Colonic mucosa (tissue), 4 donors: ENCODE data around the gene SHB. TPM values are rescaled to one million over a fixed set of nuclear protein-coding genes. Genes with fewer than 3 reads are reported as not detected.

Experiments used
- DNase-seq: peaks from one replicate; pipeline ENCODE4 v3.0.0-alpha.2; 2020
- H3K27ac ChIP-seq: fragments of 200-600 bp; one replicate; pipeline ENCODE4 v1.8.0; 2021
- H3K27me3 ChIP-seq: fragments of 200-600 bp; one replicate; pipeline ENCODE4 v1.8.0; 2021
- H3K36me3 ChIP-seq: fragments of 200-600 bp; one replicate; pipeline ENCODE4 v1.8.0; 2021
- H3K4me1 ChIP-seq: fragments of 200-600 bp; one replicate; pipeline ENCODE4 v1.8.0; 2021; ENCODE audit warnings: mild to moderate bottlenecking
- H3K4me3 ChIP-seq: fragments of 200-600 bp; one replicate; pipeline ENCODE4 v1.8.0; 2021
- H3K9ac ChIP-seq, 2 donors: one replicate each; pipeline ENCODE4 v1.7.0; 2013; ENCODE audit warnings: control low read depth in 2 of 2, low read depth in 2 of 2, low read length in 2 of 2
- H3K9me3 ChIP-seq: fragments of 200-600 bp; one replicate; pipeline ENCODE4 v1.8.0; 2021
- intact Hi-C: fragments of 100-400 bp; cut with DNase I; formaldehyde crosslinking; loops from one replicate; pipeline ENCODE4 v1.14.1; 2022
- total RNA-seq, 2 donors: library from RNA; stranded (reverse); fragmentation: NEBNext Ultra II Directional in 1 of 2; extraction: Animal tissue kit (Norgen Biotek cat#: 25700) in 1 of 2; gene quantifications; one replicate each; pipeline ENCODE4 v1.2.1, GENCODE V29; 2021
- TF ChIP-seq, protein P1 (sequence below): fragments of 200-600 bp; IDR thresholded peaks from one replicate; pipeline ENCODE4 v1.8.0; 2022; ENCODE audit warnings: antibody characterized with exemption, mild to moderate bottlenecking
- donor health status: healthy.
- donor health status: DM: no; HTN: no; CAD: no.
- donor health status: DM: no; HTN: no; CAD: no.

The SHB gene
- total RNA-seq, 2 donors from 2014 or later = 17.4 to 24.0 TPM

DNA sequence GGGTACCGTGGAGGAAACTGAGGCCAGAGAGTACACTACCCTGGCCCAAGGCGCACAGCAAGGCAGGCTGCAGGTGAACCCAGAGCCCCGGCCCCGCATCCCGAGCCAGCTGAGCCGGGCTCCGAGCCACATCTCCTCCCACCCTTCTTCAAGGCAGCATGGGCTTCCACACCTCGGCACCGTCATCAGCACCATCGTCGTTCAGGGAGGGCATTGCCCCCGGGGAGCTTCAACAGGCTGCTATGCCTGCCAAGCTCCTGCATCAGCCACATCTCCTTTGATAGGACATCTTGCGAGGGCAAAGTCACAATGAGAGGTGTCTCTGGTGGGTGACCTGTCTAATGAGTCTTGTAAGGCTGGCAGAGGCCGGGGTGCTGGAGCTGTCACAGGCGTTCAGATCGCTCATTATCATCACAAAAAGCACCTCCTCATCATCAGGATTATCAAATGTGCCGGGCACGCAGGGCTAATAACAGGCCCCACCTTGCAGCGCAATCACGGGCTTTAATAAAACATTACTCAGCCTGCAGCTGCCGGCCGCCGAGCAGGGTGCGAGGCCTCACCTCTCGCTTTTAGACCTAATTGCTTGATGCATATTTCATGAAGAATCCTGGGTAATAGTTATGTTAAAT is 145.1 kb downstream of the SHB start:
- H3K9me3 ChIP-seq = no peaks in the 10 kb centered on the region
- H3K36me3 ChIP-seq = no peaks in the 10 kb centered on the region
- no peak overlapping the region for H3K4me3 ChIP-seq
- intact Hi-C loops = no loop called here
- no peak overlapping the region for H3K27ac ChIP-seq
- no peaks in the 10 kb centered on the region for H3K4me1 ChIP-seq
- H3K9ac ChIP-seq = no peak overlapping the region
- no peaks in the 10 kb centered on the region for H3K27me3 ChIP-seq
- no peak for DNase-seq
- TF ChIP-seq, protein P1, sequence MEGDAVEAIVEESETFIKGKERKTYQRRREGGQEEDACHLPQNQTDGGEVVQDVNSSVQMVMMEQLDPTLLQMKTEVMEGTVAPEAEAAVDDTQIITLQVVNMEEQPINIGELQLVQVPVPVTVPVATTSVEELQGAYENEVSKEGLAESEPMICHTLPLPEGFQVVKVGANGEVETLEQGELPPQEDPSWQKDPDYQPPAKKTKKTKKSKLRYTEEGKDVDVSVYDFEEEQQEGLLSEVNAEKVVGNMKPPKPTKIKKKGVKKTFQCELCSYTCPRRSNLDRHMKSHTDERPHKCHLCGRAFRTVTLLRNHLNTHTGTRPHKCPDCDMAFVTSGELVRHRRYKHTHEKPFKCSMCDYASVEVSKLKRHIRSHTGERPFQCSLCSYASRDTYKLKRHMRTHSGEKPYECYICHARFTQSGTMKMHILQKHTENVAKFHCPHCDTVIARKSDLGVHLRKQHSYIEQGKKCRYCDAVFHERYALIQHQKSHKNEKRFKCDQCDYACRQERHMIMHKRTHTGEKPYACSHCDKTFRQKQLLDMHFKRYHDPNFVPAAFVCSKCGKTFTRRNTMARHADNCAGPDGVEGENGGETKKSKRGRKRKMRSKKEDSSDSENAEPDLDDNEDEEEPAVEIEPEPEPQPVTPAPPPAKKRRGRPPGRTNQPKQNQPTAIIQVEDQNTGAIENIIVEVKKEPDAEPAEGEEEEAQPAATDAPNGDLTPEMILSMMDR = no peak

- no peak for DNase-seq
- Histone ChIP-seq H3K27ac (no peak overlapping the region), H3K36me3 (no peaks in the 10 kb centered on the region), H3K4me3 (no peak overlapping the region), H3K4me1 (no peaks in the 10 kb centered on the region), H3K9me3 (no peaks in the 10 kb centered on the region), H3K9ac (no peak overlapping the region), H3K27me3 (no peaks in the 10 kb centered on the region)
- intact Hi-C loops = no loop called here
- TF ChIP-seq, protein P1 = no peak
These were observed 145.8 kb downstream of the SHB start for GRCh38 chr9:37923118-37923795.

DNA sequence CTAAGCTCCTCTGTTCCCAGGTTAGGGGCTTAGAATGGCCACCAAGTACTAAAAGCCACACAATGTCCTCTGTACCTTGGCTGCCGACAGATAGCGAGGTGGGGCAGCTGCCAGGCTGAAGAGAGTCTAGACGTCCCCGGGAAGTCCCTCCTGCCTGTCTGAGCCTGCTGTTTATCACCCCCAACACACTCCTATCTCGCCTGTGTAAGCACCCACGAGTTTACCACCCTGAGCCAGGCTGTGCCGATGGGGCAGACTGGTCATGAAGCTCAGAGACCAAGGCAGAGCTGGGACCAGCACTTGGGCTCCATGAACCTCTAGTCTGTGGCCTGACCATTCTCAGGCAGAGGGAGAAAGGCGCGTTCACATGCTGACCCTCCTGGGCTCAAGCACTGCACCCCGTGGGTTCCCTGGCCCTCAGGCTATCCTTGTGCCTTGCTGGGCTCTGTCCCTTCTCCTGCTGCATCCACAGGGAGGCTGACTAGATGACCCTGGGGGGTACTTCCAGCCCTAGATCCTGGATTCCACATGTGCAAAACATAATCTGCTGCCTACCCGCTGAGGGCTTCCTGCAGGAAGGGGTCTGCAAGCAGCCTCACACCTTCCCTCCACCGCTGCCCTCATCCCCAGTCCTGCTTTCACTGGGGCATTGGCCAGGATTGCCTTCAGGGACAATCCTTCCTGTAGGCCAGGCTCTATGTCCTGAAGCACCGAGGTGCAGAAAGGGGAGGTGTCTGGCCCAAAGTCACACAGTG is 146.5 kb downstream of the SHB start:
- Histone ChIP-seq H3K4me1 (no peaks in the 10 kb centered on the region), H3K36me3 (no peaks in the 10 kb centered on the region), H3K27me3 (no peaks in the 10 kb centered on the region), H3K9me3 (no peaks in the 10 kb centered on the region), H3K27ac (no peak overlapping the region), H3K9ac (no peak overlapping the region), H3K4me3 (no peak overlapping the region)
- no peak for DNase-seq
- intact Hi-C loops = no loop called here
- TF ChIP-seq, protein P1 = no peak

GRCh38 chr9:37921546-37922300 is 147.3 kb downstream of the SHB start:
- no peaks in the 10 kb centered on the region for H3K36me3 ChIP-seq
- H3K4me1 ChIP-seq = no peaks in the 10 kb centered on the region
- no peak overlapping the region for H3K9ac ChIP-seq
- DNase-seq = no peak
- no peak overlapping the region for H3K27ac ChIP-seq
- H3K9me3 ChIP-seq = no peaks in the 10 kb centered on the region
- intact Hi-C loops = no loop called here
- no peaks in the 10 kb centered on the region for H3K27me3 ChIP-seq
- no peak overlapping the region for H3K4me3 ChIP-seq
- TF ChIP-seq, protein P1 = no peak

DNA sequence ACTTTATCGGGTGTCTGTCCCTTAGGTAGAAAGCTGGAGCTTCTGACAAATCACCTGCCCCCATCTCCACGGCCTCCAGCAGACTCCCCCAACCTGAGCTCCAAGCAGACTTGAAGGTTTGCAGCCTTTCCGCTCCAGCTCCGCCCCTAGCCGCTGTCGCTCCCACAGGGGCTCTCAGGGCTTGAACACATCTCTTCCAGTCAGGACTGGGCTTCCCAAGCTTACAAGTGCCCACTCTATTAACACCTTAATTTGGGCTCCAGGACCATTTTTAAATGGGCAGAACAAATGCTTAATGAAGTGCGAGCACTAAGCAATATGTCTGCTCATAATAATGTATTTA is 147.9 kb downstream of the SHB start:
- H3K36me3 ChIP-seq = no peaks in the 10 kb centered on the region
- no peak overlapping the region for H3K4me3 ChIP-seq
- H3K9me3 ChIP-seq = no peaks in the 10 kb centered on the region
- no peaks in the 10 kb centered on the region for H3K4me1 ChIP-seq
- no peak overlapping the region for H3K9ac ChIP-seq
- intact Hi-C loops = no loop called here
- H3K27me3 ChIP-seq = no peaks in the 10 kb centered on the region
- no peak for DNase-seq
- TF ChIP-seq, protein P1 = no peak
- H3K27ac ChIP-seq = no peak overlapping the region
